H9 (cell line): ENCODE measurements around the gene DIP2A. TPM values are rescaled to one million over a fixed set of nuclear protein-coding genes. Genes with fewer than 3 reads are reported as not detected.

Experiments used
- DNase-seq: peaks from one replicate; pipeline ENCODE4 v3.0.0-alpha.2; 2017
- H2AFZ ChIP-seq: one replicate; pipeline ENCODE4 v1.6.1; 2013; ENCODE audit warnings: mild to moderate bottlenecking, low read length, control low read depth, moderate library complexity
- H2AK5ac ChIP-seq: 2 replicates; pipeline ENCODE4 v1.6.1; 2013; ENCODE audit warnings: low read length, control low read depth, mixed read lengths; ENCODE audit not compliant: insufficient read length
- H2BK120ac ChIP-seq: one replicate; pipeline ENCODE4 v1.6.1; 2013; ENCODE audit warnings: low read depth, mild to moderate bottlenecking, low read length, control low read depth, inconsistent platforms; ENCODE audit not compliant: poor library complexity, severe bottlenecking
- H2BK12ac ChIP-seq: 2 replicates; pipeline ENCODE4 v1.6.1; 2013; ENCODE audit warnings: low read length, control low read depth, mixed read lengths, low read depth; ENCODE audit not compliant: insufficient read length
- H2BK15ac ChIP-seq: 2 replicates; pipeline ENCODE4 v1.6.1; 2013; ENCODE audit warnings: low read depth, low read length, control low read depth
- H2BK20ac ChIP-seq: one replicate; pipeline ENCODE4 v1.6.1; 2013; ENCODE audit warnings: low read depth, mild to moderate bottlenecking, low read length, control low read depth, inconsistent platforms; ENCODE audit not compliant: poor library complexity, severe bottlenecking
- H2BK5ac ChIP-seq: 2 replicates; pipeline ENCODE4 v1.6.1; 2013; ENCODE audit warnings: low read length, control low read depth, mixed read lengths; ENCODE audit not compliant: insufficient read length
- H3K14ac ChIP-seq: 2 replicates; pipeline ENCODE4 v1.6.1; 2013; ENCODE audit warnings: low read length, control low read depth; ENCODE audit not compliant: insufficient read depth
- H3K18ac ChIP-seq: 2 replicates; pipeline ENCODE4 v1.6.1; 2013; ENCODE audit warnings: low read depth, mild to moderate bottlenecking, mixed read lengths, low read length, control low read depth; ENCODE audit not compliant: insufficient read length
- H3K23ac ChIP-seq: 2 replicates; pipeline ENCODE4 v1.6.1; 2013; ENCODE audit warnings: low read length, control low read depth, mixed read lengths, low read depth; ENCODE audit not compliant: insufficient read length
- H3K23me2 ChIP-seq: 2 replicates; pipeline ENCODE4 v1.6.1; 2013; ENCODE audit warnings: low read depth, mild to moderate bottlenecking, mixed read lengths, low read length, control low read depth; ENCODE audit not compliant: insufficient read length, poor library complexity, severe bottlenecking
- H3K27ac ChIP-seq: 2 replicates; pipeline ENCODE4 v1.5.1; 2013; ENCODE audit warnings: low read length, control low read depth, mixed read lengths, low read depth; ENCODE audit not compliant: insufficient read length
- H3K27me3 ChIP-seq: 2 replicates; pipeline ENCODE4 v1.6.1; 2013; ENCODE audit warnings: low read length, control low read depth, inconsistent platforms; ENCODE audit not compliant: insufficient read depth
- H3K4ac ChIP-seq: 2 replicates; pipeline ENCODE4 v1.6.1; 2013; ENCODE audit warnings: low read depth, mild to moderate bottlenecking, control low read depth, inconsistent platforms, low read length, moderate library complexity
- H3K4me1 ChIP-seq: 2 replicates; pipeline ENCODE4 v1.6.1; 2013; ENCODE audit warnings: low read length, control low read depth, inconsistent platforms; ENCODE audit not compliant: insufficient read depth
- H3K4me2 ChIP-seq: 2 replicates; pipeline ENCODE4 v1.6.1; 2013; ENCODE audit warnings: low read length, control low read depth, mixed read lengths; ENCODE audit not compliant: insufficient read length, insufficient read depth
- H3K56ac ChIP-seq: 2 replicates; pipeline ENCODE4 v1.6.1; 2013; ENCODE audit warnings: low read depth, mild to moderate bottlenecking, mixed read lengths, low read length, control low read depth; ENCODE audit not compliant: insufficient read length
- H3K79me1 ChIP-seq: 2 replicates; pipeline ENCODE4 v1.6.1; 2013; ENCODE audit warnings: low read depth, mild to moderate bottlenecking, moderate library complexity, low read length, control low read depth, inconsistent platforms; ENCODE audit not compliant: insufficient read depth, poor library complexity, severe bottlenecking
- H3K79me2 ChIP-seq: 2 replicates; pipeline ENCODE4 v1.6.1; 2013; ENCODE audit warnings: low read length, control low read depth, inconsistent platforms; ENCODE audit not compliant: insufficient read depth
- H3K9ac ChIP-seq: 2 replicates; pipeline ENCODE4 v1.6.1; 2013; ENCODE audit warnings: low read length, control low read depth, mixed read lengths; ENCODE audit not compliant: insufficient read length; ENCODE audit errors: extremely low read depth
- H3K9me3 ChIP-seq: one replicate; pipeline ENCODE4 v1.6.1; 2013; ENCODE audit warnings: low read depth, low read length, inconsistent platforms; ENCODE audit not compliant: control insufficient read depth
- H3T11ph ChIP-seq: one replicate; pipeline ENCODE4 v1.6.1; 2013; ENCODE audit warnings: mild to moderate bottlenecking, low read length, control low read depth, inconsistent platforms
- H4K20me1 ChIP-seq: one replicate; pipeline ENCODE4 v1.6.1; 2013; ENCODE audit not compliant: control insufficient read depth, insufficient read length, insufficient read depth
- H4K5ac ChIP-seq: 2 replicates; pipeline ENCODE4 v1.6.1; 2013; ENCODE audit warnings: low read depth, mild to moderate bottlenecking, mixed read lengths, low read length, control low read depth; ENCODE audit not compliant: insufficient read length
- H4K8ac ChIP-seq: replicated peaks from 2 replicates; pipeline ENCODE4 v1.6.1; 2013; ENCODE audit warnings: low read length, control low read depth, mixed read lengths, low read depth; ENCODE audit not compliant: insufficient read length
- H4K91ac ChIP-seq: 2 replicates; pipeline ENCODE4 v1.6.1; 2013; ENCODE audit warnings: low read depth, mild to moderate bottlenecking, moderate library complexity, mixed read lengths, low read length, control low read depth; ENCODE audit not compliant: insufficient read length
- H3K27ac Mint-ChIP-seq, 3 experiments: 2 replicates in 2 of 3; 3 replicates in 1 of 3; pipeline ENCODE4 v1.8.0; 2020 to 2021; ENCODE audit warnings: mixed read lengths in 3 of 3, mild to moderate bottlenecking in 1 of 3, moderate library complexity in 1 of 3
- H3K27me3 Mint-ChIP-seq: 2 replicates; pipeline ENCODE4 v1.8.0; 2021; ENCODE audit warnings: low read depth, mild to moderate bottlenecking, moderate library complexity, mixed read lengths
- H3K36me3 Mint-ChIP-seq, 3 experiments: 2 replicates in 2 of 3; 3 replicates in 1 of 3; pipeline ENCODE4 v1.8.0; 2020 to 2021; ENCODE audit warnings: low read depth in 3 of 3, mixed read lengths in 3 of 3; ENCODE audit not compliant: insufficient read depth in 1 of 3
- H3K4me1 Mint-ChIP-seq, 2 experiments: 2 replicates each; pipeline ENCODE4 v1.8.0; 2020; ENCODE audit warnings: mixed read lengths in 2 of 2
- H3K4me3 Mint-ChIP-seq, 2 experiments: 2 replicates in 1 of 2; 3 replicates in 1 of 2; pipeline ENCODE4 v1.8.0; 2020 to 2021; ENCODE audit warnings: mild to moderate bottlenecking in 2 of 2, mixed read lengths in 2 of 2, moderate library complexity in 1 of 2
- H3K9me3 Mint-ChIP-seq, 2 experiments: 2 replicates in 1 of 2; 3 replicates in 1 of 2; pipeline ENCODE4 v1.8.0; 2020; ENCODE audit warnings: mild to moderate bottlenecking in 2 of 2, mixed read lengths in 2 of 2, moderate library complexity in 1 of 2
- WGBS: extraction: QIAGEN DNeasy Blood & Tissue Kit; methylation state at CpG from one replicate; pipeline ENCODE4 v1.1.7; 2013; ENCODE audit warnings: missing lambda C conversion rate, low lambda C conversion rate, mixed read lengths; ENCODE audit not compliant: insufficient read length; ENCODE audit errors: extremely low coverage; 5-methylcytosine and 5-hydroxymethylcytosine counted together
- total RNA-seq: library from RNA; stranded (reverse); gene quantifications from 2 replicates; pipeline ENCODE4 v1.2.1, GENCODE V29; 2021
- TF ChIP-seq, protein P1 (sequence below): fragments of 200-600 bp; sonication (generic); conservative IDR thresholded peaks from 3 replicates; pipeline ENCODE4 v1.8.0; 2021; ENCODE audit warnings: antibody characterized with exemption, mild to moderate bottlenecking

The DIP2A gene
- total RNA-seq, 1 experiment from 2014 or later, result 25.2 TPM

DNA sequence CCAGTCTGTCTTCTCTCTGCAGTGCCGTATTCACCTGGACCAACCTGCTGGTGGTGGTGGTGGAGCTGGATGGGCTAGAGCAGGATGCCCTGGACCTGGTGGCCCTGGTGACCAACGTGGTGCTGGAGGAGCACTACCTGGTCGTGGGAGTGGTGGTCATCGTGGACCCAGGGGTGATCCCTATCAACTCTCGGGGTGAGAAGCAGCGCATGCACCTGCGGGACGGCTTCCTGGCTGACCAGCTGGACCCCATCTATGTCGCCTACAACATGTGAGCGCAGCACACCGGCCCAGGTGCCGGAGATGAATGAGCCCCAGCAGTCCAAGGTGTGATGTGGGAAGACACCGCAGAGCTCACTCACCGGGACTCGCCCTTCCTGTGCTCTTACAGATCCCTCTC lies 108.7 kb downstream of the DIP2A start:
- Histone ChIP-seq H2BK120ac (no peak overlapping the region), H4K5ac (no peak overlapping the region), H3K4me1 (no peaks in the 10 kb centered on the region), H3K18ac (no peak overlapping the region), H3K4me2 (no peak overlapping the region), H3K56ac (no peak overlapping the region), H2BK15ac (no peak overlapping the region), H4K91ac (no peak overlapping the region), H3K14ac (no peak overlapping the region), H3K79me2 (no peaks in the 10 kb centered on the region), H3T11ph (no peak overlapping the region), H3K9me3 (no peaks in the 10 kb centered on the region), H3K23me2 (no peaks in the 10 kb centered on the region), H4K20me1 (no peaks in the 10 kb centered on the region), H2AFZ (no peak overlapping the region), H2BK5ac (no peak overlapping the region), H3K23ac (no peak overlapping the region), H3K27me3 (no peaks in the 10 kb centered on the region), H2BK20ac (no peak overlapping the region), H2AK5ac (no peak overlapping the region), H3K4ac (no peak overlapping the region), H3K27ac (no peak overlapping the region), H3K79me1 (no peaks in the 10 kb centered on the region), H4K8ac (no peak overlapping the region), H2BK12ac (no peak overlapping the region), H3K9ac (no peak overlapping the region)
- DNase-seq, result no peak
- TF ChIP-seq, protein P1, sequence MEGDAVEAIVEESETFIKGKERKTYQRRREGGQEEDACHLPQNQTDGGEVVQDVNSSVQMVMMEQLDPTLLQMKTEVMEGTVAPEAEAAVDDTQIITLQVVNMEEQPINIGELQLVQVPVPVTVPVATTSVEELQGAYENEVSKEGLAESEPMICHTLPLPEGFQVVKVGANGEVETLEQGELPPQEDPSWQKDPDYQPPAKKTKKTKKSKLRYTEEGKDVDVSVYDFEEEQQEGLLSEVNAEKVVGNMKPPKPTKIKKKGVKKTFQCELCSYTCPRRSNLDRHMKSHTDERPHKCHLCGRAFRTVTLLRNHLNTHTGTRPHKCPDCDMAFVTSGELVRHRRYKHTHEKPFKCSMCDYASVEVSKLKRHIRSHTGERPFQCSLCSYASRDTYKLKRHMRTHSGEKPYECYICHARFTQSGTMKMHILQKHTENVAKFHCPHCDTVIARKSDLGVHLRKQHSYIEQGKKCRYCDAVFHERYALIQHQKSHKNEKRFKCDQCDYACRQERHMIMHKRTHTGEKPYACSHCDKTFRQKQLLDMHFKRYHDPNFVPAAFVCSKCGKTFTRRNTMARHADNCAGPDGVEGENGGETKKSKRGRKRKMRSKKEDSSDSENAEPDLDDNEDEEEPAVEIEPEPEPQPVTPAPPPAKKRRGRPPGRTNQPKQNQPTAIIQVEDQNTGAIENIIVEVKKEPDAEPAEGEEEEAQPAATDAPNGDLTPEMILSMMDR, result no peak
- H3K27me3 Mint-ChIP-seq, result no peaks in the 10 kb centered on the region
- peaks cover 0 to 5% of the 10 kb centered on the region in 2 experiments; a peak in 3 of 5 replicates for H3K9me3 Mint-ChIP-seq
- no CpG with 5 or more reads among the region's 15 CpGs for WGBS
- peaks cover 36 to 65% (median 62%) of the 10 kb centered on the region in 3 experiments for H3K36me3 Mint-ChIP-seq
- no peaks in the 10 kb centered on the region for H3K4me1 Mint-ChIP-seq
- H3K27ac Mint-ChIP-seq, result no peak overlapping the region
- no peak overlapping the region for H3K4me3 Mint-ChIP-seq
